ENCODE measurements around the gene SIGLEC11.
A peak's percentile ranks its signal among the peaks of the same experiment; 100 is the strongest.

Gene SIGLEC11

DNA sequence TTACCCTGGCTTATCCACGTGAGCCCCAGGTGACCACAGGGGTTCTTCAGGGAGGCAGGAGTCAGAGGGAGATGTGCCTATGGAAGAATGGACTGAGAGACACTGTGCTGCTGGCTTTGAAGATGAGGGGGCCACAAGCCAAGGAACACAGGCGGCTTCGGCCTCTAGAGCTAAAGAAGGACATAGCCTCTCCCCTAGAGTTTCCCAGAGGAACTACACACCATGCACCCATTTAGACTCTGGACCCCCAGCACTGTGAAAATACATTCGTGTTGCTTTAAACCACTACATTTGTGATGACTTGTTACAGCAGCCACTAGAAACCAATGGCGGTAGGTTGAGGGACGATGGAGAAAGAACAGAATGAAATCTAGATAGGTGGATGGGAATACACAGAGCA lies 45.7 kb downstream of the SIGLEC11 start:
- H3K4me3 Mint-ChIP-seq = no peak overlapping the region
- TF ChIP-seq, protein P1, sequence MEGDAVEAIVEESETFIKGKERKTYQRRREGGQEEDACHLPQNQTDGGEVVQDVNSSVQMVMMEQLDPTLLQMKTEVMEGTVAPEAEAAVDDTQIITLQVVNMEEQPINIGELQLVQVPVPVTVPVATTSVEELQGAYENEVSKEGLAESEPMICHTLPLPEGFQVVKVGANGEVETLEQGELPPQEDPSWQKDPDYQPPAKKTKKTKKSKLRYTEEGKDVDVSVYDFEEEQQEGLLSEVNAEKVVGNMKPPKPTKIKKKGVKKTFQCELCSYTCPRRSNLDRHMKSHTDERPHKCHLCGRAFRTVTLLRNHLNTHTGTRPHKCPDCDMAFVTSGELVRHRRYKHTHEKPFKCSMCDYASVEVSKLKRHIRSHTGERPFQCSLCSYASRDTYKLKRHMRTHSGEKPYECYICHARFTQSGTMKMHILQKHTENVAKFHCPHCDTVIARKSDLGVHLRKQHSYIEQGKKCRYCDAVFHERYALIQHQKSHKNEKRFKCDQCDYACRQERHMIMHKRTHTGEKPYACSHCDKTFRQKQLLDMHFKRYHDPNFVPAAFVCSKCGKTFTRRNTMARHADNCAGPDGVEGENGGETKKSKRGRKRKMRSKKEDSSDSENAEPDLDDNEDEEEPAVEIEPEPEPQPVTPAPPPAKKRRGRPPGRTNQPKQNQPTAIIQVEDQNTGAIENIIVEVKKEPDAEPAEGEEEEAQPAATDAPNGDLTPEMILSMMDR (IDR thresholded peaks at IDR 0.05) = no peak
- H3K27ac Mint-ChIP-seq = no peak overlapping the region
- peaks cover 34% of the 10 kb centered on the region for H3K4me1 Mint-ChIP-seq
- H3K27me3 Mint-ChIP-seq (ENCODE audit: low read depth, poor library complexity) = no peaks in the 10 kb centered on the region
- H3K9me3 Mint-ChIP-seq = peaks cover 11% of the 10 kb centered on the region
- peaks cover 79% of the 10 kb centered on the region for H3K36me3 Mint-ChIP-seq (ENCODE audit: low read depth)
- DNase-seq = no peak

DNA sequence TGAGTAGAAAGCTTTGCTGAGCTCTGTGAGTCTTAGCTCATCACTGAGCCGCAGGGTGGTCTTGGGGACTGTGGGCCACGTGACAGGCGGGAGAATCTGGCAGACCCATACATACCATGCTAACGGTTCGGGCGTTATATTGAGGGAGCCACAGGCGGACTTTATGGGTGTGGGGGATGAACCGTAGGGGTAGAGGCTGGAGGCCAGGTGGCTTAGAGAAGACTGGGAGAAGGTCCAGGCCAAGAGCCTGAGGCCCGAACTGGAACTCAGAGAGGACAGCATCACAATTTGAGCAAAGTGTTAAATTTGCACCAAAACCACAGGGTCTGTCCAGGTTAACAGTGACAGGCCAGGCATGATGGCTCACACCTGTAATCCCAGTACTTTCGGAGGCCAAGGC lies 47.3 kb downstream of the SIGLEC11 start:
- Mint-ChIP-seq H3K27me3 (ENCODE audit: low read depth, poor library complexity) (no peaks in the 10 kb centered on the region), H3K9me3 (peaks cover 11% of the 10 kb centered on the region), H3K4me1 (peaks cover 30% of the 10 kb centered on the region), H3K4me3 (no peak overlapping the region), H3K36me3 (ENCODE audit: low read depth) (peaks cover 78% of the 10 kb centered on the region), H3K27ac (peak overlapping the region; percentile 94)
- TF ChIP-seq, protein P1 (IDR thresholded peaks at IDR 0.05) = no peak
- DNase-seq = no peak

DNA sequence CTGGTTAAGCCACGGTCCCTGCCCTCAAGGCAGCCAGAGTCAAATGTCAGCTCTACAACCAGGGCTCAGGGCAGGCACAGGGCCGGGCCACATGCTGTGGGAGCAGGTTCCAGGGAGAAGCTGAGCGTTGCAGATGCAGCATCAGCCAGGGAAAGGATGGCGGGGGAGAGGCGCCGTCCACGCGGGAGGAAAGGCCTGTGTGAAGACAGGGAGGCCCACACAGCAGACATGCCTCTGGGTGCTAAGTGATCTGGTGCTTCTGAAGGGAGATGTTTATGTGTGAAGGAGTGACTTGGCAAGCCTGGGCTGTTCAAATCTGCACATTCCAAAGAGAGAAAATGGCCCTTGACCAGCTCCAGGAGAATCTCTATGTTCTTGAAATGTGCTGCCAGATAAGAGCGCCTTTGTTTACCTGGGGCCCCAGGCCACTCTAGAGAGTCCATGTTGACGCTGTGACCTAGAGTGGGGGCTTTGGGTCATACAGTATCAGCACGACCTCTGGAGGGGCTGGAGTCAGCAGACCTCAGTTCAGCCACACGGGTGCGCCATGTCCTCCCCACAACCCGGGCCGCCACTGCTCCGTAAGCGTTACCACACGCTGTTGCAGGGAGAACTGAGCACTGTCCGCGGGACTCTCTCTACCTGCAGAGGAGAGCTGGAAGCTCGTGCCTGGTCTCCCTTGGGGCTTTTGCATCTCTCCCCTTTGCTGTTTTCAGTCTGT lies 47.8 kb downstream of the SIGLEC11 start:
- no peak for DNase-seq
- TF ChIP-seq, protein P1 (IDR thresholded peaks at IDR 0.05) = no peak
- Mint-ChIP-seq H3K27me3 (ENCODE audit: low read depth, poor library complexity) (no peaks in the 10 kb centered on the region), H3K36me3 (ENCODE audit: low read depth) (peaks cover 78% of the 10 kb centered on the region), H3K4me1 (peaks cover 30% of the 10 kb centered on the region), H3K27ac (peak overlapping the region; percentile 94), H3K4me3 (no peak overlapping the region), H3K9me3 (peaks cover 11% of the 10 kb centered on the region)

DNA sequence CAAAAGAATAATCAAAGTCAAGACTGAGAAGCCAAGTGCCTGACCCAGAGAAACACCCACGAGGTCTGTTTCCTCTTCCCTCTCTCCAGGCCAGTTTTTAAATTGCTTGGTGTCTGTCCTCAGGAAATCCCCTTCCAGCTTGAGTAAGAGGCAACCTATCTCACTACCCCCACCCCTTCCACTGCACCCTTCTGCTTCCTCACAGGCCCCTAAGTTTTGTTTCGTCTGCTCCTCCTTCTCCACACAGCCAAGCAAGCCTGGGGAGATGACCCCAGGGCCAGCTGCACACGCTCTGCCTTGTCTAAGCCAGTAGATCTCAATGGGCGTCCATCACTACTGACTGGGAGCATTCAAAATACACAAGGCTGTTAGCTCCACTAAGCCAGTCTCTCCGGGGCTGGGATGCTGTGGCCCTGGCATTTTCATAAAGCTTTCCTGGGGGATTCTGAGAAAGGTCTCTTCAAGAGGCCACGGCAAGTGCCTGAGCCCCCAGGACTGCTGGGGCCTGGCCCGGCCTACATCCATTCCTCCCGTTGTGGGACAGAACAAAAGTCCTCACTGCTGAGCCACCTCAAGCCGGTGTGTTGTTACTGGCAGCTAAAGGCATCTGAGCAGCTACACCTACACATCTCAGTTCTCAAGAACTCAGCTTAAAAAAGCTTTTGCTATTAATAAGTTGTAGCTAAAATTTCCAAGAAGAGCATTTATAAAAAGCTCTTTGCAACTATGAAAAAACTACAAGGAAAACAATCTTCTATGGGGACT lies 49.4 kb downstream of the SIGLEC11 start:
- TF ChIP-seq, protein P1 (IDR thresholded peaks at IDR 0.05) = no peak
- Mint-ChIP-seq H3K9me3 (peaks cover 8% of the 10 kb centered on the region), H3K4me3 (no peak overlapping the region), H3K4me1 (peaks cover 21% of the 10 kb centered on the region), H3K27me3 (ENCODE audit: low read depth, poor library complexity) (no peaks in the 10 kb centered on the region), H3K27ac (peak overlapping the region; percentile 71), H3K36me3 (ENCODE audit: low read depth) (peaks cover 78% of the 10 kb centered on the region)
- DNase-seq = no peak

DNA sequence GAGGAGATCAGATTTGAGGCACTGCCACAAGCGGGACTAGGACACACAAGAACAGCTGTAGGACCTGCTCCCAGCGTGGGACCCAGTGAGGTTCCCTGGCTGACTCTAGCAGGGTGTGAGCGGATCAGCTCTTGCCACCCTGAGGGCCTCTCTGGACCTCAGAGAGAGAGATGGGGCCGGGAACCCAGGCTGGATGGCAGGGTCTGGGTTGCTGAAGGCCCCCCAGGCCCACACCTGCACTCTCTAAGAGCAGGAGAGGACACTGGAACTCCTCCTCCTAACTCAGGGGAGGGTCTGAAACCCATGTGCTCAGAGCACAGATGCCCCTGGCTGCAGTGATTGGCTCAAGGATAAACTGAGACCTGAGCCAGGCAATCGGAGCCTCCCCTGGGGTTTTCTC lies 50.8 kb downstream of the SIGLEC11 start:
- Mint-ChIP-seq H3K4me1 (peaks cover 21% of the 10 kb centered on the region), H3K27me3 (ENCODE audit: low read depth, poor library complexity) (no peaks in the 10 kb centered on the region), H3K36me3 (ENCODE audit: low read depth) (peaks cover 75% of the 10 kb centered on the region), H3K9me3 (peaks cover 3% of the 10 kb centered on the region), H3K27ac (no peak overlapping the region), H3K4me3 (no peak overlapping the region)
- no peak for DNase-seq
- TF ChIP-seq, protein P1 (IDR thresholded peaks at IDR 0.05) = no peak
